ENCODE results near the gene TTC36.
"Not testable (repeated sequence)": the region's sequence is repeated elsewhere in the genome, so short reads cannot be mapped to it uniquely, and the experiment has no call there.

Gene TTC36

DNA sequence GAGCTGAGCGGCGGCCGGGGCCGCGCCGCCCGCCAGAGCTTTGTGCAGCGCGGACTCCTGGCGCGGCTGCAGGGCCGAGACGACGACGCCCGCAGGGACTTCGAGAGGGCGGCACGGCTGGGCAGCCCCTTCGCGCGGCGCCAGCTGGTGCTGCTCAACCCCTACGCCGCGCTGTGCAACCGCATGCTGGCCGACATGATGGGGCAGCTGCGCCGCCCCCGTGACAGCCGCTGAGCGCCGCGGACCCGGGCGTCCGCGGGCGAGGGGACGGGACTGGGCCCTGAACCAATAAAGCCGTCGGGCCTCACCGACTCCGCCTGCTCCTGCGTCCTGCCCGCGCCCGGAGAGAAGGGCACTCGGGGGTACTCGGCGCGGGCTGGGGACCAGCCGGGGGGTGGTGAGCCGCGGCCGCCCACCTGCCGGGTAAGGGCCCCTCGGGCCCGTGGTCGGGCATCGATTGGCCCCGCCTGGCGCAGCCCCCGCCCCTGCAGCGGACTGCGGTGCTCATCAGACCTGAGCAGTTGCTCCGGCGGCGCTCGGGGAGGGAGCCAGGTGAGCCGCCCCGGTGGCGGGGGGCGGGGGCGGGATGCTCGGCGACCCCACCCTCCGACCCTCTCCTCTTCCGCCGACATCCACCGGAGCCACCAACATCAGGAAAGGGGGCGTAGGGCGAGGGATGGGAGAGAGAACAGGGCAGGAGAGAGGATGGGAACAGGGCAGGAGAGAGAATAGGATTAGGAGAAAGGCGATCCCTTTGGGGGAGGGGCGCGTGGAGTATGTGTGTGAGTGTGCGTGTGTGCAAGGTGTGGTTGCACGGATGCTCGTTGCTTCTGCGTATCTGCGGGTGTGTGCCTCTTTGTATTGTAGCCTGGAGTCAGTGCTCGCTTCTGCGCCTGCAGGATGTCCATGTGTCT is 3.7 kb downstream of the TTC36 start, which contains the start of gene TMEM25:
Gene TMEM25, plus strand, starts transcription at position 510 of the 914 bp plus-strand sequence. CDS start 610 bp downstream, outside the sequence.
- FAIRE-seq = peak; percentile 47
- peak; percentile 77 for DNase-seq (ENCODE audit: extremely low spot score, insufficient read length, low read depth)

DNA sequence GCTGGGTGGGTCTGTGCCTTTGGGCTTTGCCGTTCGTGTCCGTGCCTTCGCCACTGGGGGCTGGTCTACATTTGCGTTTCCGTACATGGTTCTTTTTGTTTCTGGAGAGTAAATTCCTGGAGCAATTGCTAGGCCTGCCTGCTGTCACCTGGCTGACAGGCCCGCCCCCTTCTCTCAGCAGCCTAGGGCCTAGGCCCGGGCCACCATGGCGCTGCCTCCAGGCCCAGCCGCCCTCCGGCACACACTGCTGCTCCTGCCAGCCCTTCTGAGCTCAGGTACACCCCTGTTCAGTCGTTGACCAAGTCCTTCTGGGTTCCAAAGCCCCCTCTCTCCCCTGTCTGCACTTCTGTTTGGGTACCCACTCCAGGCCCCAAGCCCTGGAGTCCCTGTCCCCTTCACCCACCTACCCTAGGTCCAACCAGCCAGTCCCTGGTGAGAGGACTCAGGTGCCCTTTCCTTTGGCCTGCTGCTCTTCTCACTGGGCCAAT is 4.4 kb downstream of the TTC36 start:
- no peak for DNase-seq (ENCODE audit: extremely low spot score, insufficient read length, low read depth)
- no peak for FAIRE-seq

GRCh38 chr11:118532091-118532490 is 4.8 kb downstream of the TTC36 start:
- DNase-seq (ENCODE audit: extremely low spot score, insufficient read length, low read depth) (no peak), FAIRE-seq (no peak)

DNA sequence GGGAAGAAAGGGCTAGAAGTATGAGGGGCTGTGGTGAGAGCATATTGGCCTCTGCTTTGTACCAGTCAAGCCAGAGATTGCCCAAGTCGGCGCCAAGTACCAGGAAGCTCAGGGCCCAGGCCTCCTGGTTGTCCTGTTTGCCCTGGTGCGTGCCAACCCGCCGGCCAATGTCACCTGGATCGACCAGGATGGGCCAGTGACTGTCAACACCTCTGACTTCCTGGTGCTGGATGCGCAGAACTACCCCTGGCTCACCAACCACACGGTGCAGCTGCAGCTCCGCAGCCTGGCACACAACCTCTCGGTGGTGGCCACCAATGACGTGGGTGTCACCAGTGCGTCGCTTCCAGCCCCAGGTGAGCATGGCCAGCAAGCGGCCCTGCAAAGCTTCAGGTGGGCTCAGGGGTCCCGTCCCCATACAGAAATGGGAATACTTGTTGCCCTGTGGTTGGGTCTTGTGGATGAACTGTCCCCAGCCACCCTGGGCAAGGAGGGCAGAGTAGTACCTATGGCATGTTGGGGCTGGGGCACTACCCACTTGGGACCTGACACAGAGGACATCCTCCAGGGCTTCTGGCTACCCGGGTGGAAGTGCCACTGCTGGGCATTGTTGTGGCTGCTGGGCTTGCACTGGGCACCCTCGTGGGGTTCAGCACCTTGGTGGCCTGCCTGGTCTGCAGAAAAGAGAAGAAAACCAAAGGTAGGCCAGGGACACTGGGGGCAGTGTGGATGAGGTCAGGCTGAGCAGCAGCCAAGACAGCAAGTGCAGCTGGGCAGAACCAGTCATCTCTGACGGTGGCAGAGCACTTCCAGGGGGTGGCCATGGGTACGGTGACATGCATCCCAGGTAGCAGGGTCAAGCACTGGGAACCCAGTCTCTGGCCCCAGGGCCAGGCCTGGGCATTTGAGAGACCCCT is 5.8 kb downstream of the TTC36 start:
- no peak for FAIRE-seq
- no peak for DNase-seq (ENCODE audit: extremely low spot score, insufficient read length, low read depth)

DNA sequence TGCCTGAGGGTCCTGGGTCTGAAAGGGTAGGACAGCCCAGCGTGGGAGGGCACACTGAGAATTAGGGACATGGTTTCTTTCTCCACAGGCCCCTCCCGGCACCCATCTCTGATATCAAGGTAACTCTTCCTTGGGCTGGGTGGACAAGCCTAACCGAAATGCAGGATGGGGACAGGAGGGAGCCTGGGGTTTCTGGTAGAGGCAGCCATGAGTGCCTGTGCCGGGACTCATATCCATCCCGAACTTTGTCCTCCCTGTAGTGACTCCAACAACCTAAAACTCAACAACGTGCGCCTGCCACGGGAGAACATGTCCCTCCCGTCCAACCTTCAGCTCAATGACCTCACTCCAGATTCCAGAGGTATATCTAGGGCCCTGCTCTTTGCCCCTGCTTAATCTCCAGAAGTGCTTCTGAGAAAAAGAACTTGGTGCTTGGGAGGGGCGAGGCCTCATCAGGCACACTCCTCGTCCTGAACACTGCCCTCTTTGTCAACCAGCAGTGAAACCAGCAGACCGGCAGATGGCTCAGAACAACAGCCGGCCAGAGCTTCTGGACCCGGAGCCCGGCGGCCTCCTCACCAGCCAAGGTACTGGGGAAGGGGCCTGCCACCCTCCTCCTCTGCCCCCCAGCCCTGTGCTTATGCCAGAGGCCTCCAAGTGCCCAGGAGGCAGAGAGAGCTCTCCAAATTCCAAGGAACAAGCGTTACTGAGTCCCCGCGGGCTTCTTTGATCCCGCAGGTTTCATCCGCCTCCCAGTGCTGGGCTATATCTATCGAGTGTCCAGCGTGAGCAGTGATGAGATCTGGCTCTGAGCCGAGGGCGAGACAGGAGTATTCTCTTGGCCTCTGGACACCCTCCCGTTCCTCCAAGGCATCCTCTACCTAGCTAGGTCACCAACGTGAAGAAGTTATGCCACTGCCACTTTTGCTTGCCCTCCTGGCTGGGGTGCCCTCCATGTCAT is 6.8 kb downstream of the TTC36 start:
- FAIRE-seq (no peak), DNase-seq (ENCODE audit: extremely low spot score, insufficient read length, low read depth) (no peak)

- no peak for DNase-seq (ENCODE audit: extremely low spot score, insufficient read length, low read depth)
- FAIRE-seq = no peak
Observed at GRCh38 chr11:118535261-118535660, 8.0 kb downstream of the TTC36 start.

DNA sequence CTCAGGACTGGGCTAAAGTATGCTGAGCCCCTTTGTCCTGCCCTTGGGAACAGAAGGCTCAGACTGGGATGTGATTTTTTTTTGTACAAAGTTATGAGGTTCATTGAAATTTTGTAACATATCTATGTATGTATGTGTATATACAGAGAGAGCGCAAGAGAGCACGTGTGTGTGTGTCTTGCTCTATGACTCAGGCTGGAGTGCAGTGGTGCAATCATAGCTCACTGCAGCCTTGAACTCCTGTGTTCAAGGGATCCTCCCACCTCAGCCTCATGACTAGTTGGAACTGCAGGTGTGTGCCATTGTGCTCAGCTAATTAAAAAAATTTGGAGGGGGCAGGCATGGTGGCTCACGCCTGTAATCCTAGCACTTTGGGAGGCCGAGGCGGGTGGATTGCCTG is 9.5 kb downstream of the TTC36 start:
- FAIRE-seq (no peak), DNase-seq (ENCODE audit: extremely low spot score, insufficient read length, low read depth) (no peak)

- no peak for DNase-seq (ENCODE audit: extremely low spot score, insufficient read length, low read depth)
- FAIRE-seq = no peak
Observed at GRCh38 chr11:118537409-118537980, 10.2 kb downstream of the TTC36 start.

DNA sequence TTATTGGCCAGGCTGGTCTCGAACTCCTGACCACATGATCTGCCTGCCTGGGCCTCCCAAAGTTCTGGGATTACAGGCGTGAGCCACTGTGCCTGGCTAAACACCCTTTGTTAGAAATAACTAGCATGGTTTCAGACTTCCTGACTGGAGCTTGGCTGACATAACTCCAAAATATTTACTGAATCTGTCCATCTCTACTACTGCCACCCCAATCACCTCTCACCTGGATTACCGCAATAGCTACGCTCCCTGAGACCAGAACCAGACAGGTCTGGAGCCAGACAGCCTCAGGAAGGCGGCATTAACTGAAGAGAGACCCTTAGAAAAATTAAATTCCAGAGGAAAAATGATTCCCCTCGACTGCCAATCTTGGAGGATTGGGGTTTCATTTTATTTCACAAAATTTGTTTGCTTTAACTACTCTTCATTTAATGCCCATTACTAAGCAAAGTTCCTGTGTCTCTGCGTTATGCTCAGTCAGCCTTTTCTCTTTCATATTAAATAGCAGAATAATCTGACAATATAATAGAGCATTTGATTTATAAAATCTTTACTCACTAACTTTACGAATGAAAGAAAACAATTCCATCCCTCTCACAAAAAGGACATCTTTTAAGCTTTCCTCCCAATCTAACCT is 16.9 kb downstream of the TTC36 start:
- FAIRE-seq (no peak), DNase-seq (ENCODE audit: extremely low spot score, insufficient read length, low read depth) (no peak)

DNA sequence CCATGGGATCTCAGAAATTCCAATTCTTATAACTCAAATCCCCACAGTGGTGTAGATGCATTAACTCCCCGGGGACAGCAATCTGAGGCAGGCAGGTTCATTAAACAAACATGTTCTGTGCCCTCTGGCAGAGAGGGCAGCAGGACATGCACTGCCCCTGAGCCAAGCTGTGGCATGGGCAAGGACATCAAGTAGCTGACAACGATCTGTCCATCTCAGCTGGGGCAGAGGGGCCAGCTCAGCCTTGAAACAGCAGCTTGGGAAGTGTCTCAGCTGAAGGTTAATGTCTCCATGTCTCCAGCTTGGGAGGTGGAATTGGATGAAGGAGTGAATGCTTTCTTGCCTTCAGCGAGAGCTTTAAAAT is 17.4 kb downstream of the TTC36 start:
- no peak for FAIRE-seq

GRCh38 chr11:118545533-118545932 is 18.3 kb downstream of the TTC36 start:
- DNase-seq (ENCODE audit: extremely low spot score, insufficient read length, low read depth) (no peak), FAIRE-seq (no peak)

More for the DNA sequence above, 17.4 kb downstream of the TTC36 start:
- no peak for DNase-seq (ENCODE audit: extremely low spot score, insufficient read length, low read depth)

DNA sequence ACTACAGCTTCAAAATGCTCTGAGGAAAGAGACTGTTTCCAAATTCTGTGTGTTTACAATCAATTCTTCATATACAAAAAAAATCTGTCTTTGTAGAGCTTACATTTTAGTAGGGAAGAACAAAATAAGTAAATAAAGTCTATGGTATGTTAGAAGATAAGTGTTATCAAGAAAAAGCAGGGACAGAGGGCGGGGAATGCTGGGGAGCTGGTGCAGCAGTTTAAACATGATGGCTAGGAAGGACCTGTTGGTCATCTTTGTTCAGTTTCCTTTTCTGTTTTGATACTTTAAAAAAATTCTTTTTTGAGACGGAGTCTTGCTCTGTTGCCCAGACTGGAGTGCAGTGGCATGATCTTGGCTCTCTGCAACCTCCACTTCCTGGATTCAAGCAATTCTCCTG is 19.9 kb downstream of the TTC36 start:
- FAIRE-seq (no peak), DNase-seq (ENCODE audit: extremely low spot score, insufficient read length, low read depth) (no peak)

GRCh38 chr11:118552341-118552740 is 25.1 kb downstream of the TTC36 start:
- FAIRE-seq = no peak
- DNase-seq (ENCODE audit: extremely low spot score, insufficient read length, low read depth) = no peak

DNA sequence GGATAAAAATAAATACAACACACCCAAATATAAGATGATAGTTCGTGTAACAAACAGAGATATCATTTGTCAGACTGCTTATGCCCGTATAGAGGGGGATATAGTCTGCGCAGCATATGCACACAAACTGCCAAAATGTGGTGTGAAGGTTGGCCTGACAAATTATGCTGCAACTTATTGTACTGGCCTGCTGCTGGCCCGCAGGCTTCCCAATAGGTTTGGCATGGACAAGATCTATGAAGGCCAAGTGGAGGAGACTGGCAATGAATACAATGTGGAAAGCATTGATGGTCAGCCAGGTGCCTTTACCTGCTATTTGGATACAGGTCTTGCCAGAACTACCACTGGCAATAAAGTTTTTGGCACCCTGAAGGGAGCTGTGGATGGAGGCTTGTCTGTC is 33.5 kb downstream of the TTC36 start:
- FAIRE-seq (no peak), DNase-seq (ENCODE audit: extremely low spot score, insufficient read length, low read depth) (no peak)

DNA sequence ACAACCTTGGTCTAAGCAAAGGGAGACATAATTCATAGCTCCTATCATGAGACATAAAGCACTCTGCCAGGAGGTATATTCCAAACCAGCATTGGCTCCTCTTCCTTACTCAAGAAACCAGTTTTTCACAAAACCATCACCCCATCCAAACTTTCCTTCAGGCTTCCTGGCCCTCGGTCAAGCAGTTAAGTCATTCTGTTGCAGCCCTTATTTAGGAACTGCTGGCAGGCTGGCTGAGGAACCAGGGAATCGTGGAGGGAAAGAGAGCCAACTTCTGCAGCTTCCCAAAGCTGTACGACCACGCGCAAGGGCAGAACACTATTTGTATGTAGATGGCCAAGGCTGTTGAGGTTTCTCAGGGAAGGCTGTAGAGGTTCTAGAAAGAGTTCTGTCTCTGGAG is 37.8 kb downstream of the TTC36 start:
- FAIRE-seq (no peak), DNase-seq (ENCODE audit: extremely low spot score, insufficient read length, low read depth) (no peak)

DNA sequence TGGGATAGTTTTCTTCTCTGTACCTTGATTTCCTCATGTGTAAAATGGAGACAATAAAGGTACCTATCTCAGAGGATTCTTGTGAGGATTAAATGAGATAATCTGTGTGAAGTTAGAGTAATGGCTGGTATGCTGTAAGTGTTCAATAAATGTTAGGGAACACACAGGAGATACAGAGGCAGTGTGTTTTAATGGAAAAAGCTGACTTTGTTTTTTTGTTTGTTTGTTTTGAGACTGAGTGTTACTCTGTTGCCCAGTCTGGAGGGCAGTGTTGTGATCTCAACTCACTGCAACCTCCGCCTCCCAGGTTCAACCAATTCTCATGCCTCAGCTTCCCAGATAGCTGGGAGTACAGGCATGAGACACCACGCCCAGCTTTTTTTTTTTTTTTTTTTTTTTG is 42.4 kb downstream of the TTC36 start:
- no peak for DNase-seq (ENCODE audit: extremely low spot score, insufficient read length, low read depth)
- FAIRE-seq = no peak

GRCh38 chr11:118570787-118571186 is 43.5 kb downstream of the TTC36 start:
- FAIRE-seq (no peak), DNase-seq (ENCODE audit: extremely low spot score, insufficient read length, low read depth) (no peak)

DNA sequence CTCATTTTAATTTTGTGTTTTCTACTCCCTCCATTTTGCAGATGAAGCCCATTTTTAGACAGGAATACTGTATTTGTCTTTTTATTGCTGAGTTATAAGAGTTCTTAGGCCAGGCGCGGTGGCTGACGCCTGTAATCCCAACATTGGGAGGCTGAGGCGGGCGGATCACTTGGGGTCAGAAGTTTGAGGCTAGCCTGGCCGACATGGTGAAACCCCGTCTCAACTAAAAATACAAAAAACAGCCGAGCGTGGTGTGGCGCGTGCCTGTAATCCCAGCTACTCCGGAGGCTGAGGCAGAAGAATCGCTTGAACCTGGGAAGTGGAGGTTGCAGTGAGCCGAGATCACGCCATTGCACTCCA is 44.4 kb downstream of the TTC36 start:
- DNase-seq (ENCODE audit: extremely low spot score, insufficient read length, low read depth); FAIRE-seq: not testable (repeated sequence)
